WTC11 (cell line): Measurements from ENCODE around the gene FCMR.

Experiments used
- ARID4B ChIP-seq: sonication (generic); formaldehyde crosslinking; IDR thresholded peaks from 2 replicates; pipeline ENCODE4 v1.8.0; 2023; ENCODE audit warnings: missing genetic modification reagents, mild to moderate bottlenecking, borderline replicate concordance
- ATF2 ChIP-seq: sonication (generic); formaldehyde crosslinking; IDR thresholded peaks from 2 replicates; pipeline ENCODE4 v1.8.1; 2022; ENCODE audit warnings: low read depth, missing genetic modification reagents, borderline replicate concordance
- CREB1 ChIP-seq: sonication (generic); formaldehyde crosslinking; IDR thresholded peaks from 2 replicates; pipeline ENCODE4 v1.8.0; 2023; ENCODE audit warnings: mild to moderate bottlenecking, missing genetic modification reagents
- EMX1 ChIP-seq: fragments of 250-450 bp; sonication (Bioruptor Pico); IDR thresholded peaks from 2 replicates; pipeline ENCODE4 v1.8.0; 2021; ENCODE audit warnings: mild to moderate bottlenecking
- ESRRA ChIP-seq: sonication (generic); formaldehyde crosslinking; IDR thresholded peaks from 2 replicates; pipeline ENCODE4 v1.8.1; 2022; ENCODE audit warnings: mild to moderate bottlenecking, missing genetic modification reagents, borderline replicate concordance
- NR2C2 ChIP-seq: sonication (generic); formaldehyde crosslinking; IDR thresholded peaks from 2 replicates; pipeline ENCODE4 v1.8.0; 2022; ENCODE audit warnings: mild to moderate bottlenecking, missing genetic modification reagents
- TEAD1 ChIP-seq: sonication (generic); formaldehyde crosslinking; IDR thresholded peaks from 2 replicates; pipeline ENCODE4 v1.8.0; 2022; ENCODE audit warnings: mild to moderate bottlenecking, missing genetic modification reagents
- ZNF317 ChIP-seq: sonication (generic); formaldehyde crosslinking; IDR thresholded peaks from 2 replicates; pipeline ENCODE4 v1.8.1; 2023; ENCODE audit warnings: low read depth, mild to moderate bottlenecking, moderate library complexity, missing genetic modification reagents, borderline replicate concordance
- ZNF423 ChIP-seq: fragments of 250-450 bp; sonication (Bioruptor Pico); IDR thresholded peaks from 2 replicates; pipeline ENCODE4 v2.1.2; 2022; ENCODE audit warnings: mild to moderate bottlenecking, moderate library complexity
- TF ChIP-seq, protein P1 (sequence below): fragments of 200-600 bp; IDR thresholded peaks from 2 replicates; pipeline ENCODE4 v1.8.0; 2022; ENCODE audit warnings: antibody characterized with exemption
- TF ChIP-seq, protein P2 (sequence below): sonication (generic); formaldehyde crosslinking; IDR thresholded peaks from 2 replicates; pipeline ENCODE4 v1.8.0; 2022; ENCODE audit warnings: mild to moderate bottlenecking, missing genetic modification reagents

GRCh38 chr1:206963740-206964139 is 42.0 kb upstream of the FCMR start:
- TF ChIP-seq, protein P1, sequence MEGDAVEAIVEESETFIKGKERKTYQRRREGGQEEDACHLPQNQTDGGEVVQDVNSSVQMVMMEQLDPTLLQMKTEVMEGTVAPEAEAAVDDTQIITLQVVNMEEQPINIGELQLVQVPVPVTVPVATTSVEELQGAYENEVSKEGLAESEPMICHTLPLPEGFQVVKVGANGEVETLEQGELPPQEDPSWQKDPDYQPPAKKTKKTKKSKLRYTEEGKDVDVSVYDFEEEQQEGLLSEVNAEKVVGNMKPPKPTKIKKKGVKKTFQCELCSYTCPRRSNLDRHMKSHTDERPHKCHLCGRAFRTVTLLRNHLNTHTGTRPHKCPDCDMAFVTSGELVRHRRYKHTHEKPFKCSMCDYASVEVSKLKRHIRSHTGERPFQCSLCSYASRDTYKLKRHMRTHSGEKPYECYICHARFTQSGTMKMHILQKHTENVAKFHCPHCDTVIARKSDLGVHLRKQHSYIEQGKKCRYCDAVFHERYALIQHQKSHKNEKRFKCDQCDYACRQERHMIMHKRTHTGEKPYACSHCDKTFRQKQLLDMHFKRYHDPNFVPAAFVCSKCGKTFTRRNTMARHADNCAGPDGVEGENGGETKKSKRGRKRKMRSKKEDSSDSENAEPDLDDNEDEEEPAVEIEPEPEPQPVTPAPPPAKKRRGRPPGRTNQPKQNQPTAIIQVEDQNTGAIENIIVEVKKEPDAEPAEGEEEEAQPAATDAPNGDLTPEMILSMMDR = no peak
- TF ChIP-seq TEAD1 (CRISPR knock-in tag) = no peak
- TF ChIP-seq NR2C2 = no peak
- no peak for TF ChIP-seq EMX1 (CRISPR knock-in tag)
- TF ChIP-seq, protein P2, sequence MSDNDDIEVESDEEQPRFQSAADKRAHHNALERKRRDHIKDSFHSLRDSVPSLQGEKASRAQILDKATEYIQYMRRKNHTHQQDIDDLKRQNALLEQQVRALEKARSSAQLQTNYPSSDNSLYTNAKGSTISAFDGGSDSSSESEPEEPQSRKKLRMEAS (CRISPR knock-in tag) = no peak
- TF ChIP-seq CREB1 = no peak
- TF ChIP-seq ARID4B = no peak
- no peak for TF ChIP-seq ESRRA (CRISPR knock-in tag)
- no peak for TF ChIP-seq ATF2 (CRISPR knock-in tag)
- no peak for TF ChIP-seq ZNF317
- TF ChIP-seq ZNF423 = no peak
